Measurements from ENCODE around the gene SLC46A3. TPM values are rescaled to one million over a fixed set of nuclear protein-coding genes. Genes with fewer than 3 reads are reported as not detected.

Gene SLC46A3
- total and polyA plus RNA-seq, 4 donors, result 7.0 to 63.3 (median 32.6) TPM

GRCh38 chr13:28729541-28729940 is 10.8 kb upstream of the SLC46A3 start:
- peak overlapping the region in 1 of 2 donors; percentile 10 for H3K27ac ChIP-seq (ENCODE audit: low read depth in 1 of 2, low read length in 2 of 2)
- no peak overlapping the region for H3K4me3 ChIP-seq (ENCODE audit: low read depth in 1 of 3, low read length in 3 of 3)
- H3K9ac ChIP-seq (ENCODE audit: low read depth in 1 of 2, low read length in 2 of 2), result no peak overlapping the region
- no peak for DNase-seq (ENCODE audit: low spot score)
- no peaks in the 10 kb centered on the region for H3K27me3 ChIP-seq (ENCODE audit: control insufficient read depth in 4 of 4, insufficient read depth in 4 of 4, low read length in 3 of 4)
- 14% methylated on average over 2 of the region's 2 CpGs for WGBS
- no peaks in the 10 kb centered on the region for H3K36me3 ChIP-seq (ENCODE audit: control insufficient read depth in 4 of 4, insufficient read depth in 3 of 4, low read depth in 1 of 4, low read length in 3 of 4)
- no peaks in the 10 kb centered on the region for H3K9me3 ChIP-seq (ENCODE audit: control insufficient read depth in 4 of 4, low read length in 3 of 4)
- peaks cover 4 to 18% (median 9%) of the 10 kb centered on the region in 4 donors for H3K4me1 ChIP-seq (ENCODE audit: control insufficient read depth in 4 of 4, insufficient read depth in 4 of 4, low read length in 3 of 4)
- peak; percentile 47 to 53 for TF ChIP-seq RAD21 (IDR thresholded peaks at IDR 0.05)
- no peak for TF ChIP-seq ZBTB33 (IDR thresholded peaks at IDR 0.05)
- TF ChIP-seq CTCF (IDR thresholded peaks at IDR 0.05; ENCODE audit: low read depth, low read length, missing input control), result no peak
- no peak for TF ChIP-seq GABPA (IDR thresholded peaks at IDR 0.05 in 1 of 2, conservative IDR thresholded peaks at IDR 0.05 in 1 of 2)
- TF ChIP-seq RXRA (IDR thresholded peaks at IDR 0.05), result peak; percentile 99 to 100
- TF ChIP-seq TAF1 (conservative IDR thresholded peaks at IDR 0.05), result no peak
- peak; percentile 16 for TF ChIP-seq FOXA1 (IDR thresholded peaks at IDR 0.05)
- peak; percentile 81 for TF ChIP-seq SP1 (IDR thresholded peaks at IDR 0.05)
- TF ChIP-seq JUND (IDR thresholded peaks at IDR 0.05), result peak in 1 of 2 donors; percentile 78
- TF ChIP-seq MAX (IDR thresholded peaks at IDR 0.05), result peak; percentile 61
- TF ChIP-seq HNF4A (conservative IDR thresholded peaks at IDR 0.05), result peak; percentile 62 to 79
- TF ChIP-seq NR2F2 (IDR thresholded peaks at IDR 0.05), result no peak
- peak; percentile 68 for TF ChIP-seq REST (IDR thresholded peaks at IDR 0.05)
- peak; percentile 27 for TF ChIP-seq ATF3 (IDR thresholded peaks at IDR 0.05)
- peak; percentile 19 for TF ChIP-seq HNF4G (IDR thresholded peaks at IDR 0.05)
- no peak for TF ChIP-seq EGR1 (IDR thresholded peaks at IDR 0.05; ENCODE audit: low read depth in 2 of 2)
- peak; percentile 82 for TF ChIP-seq YY1 (IDR thresholded peaks at IDR 0.05)
- TF ChIP-seq FOXA2 (IDR thresholded peaks at IDR 0.05), result peak; percentile 40
